Osteoblast (primary cell): ENCODE data around the gene SENP3. TPM values are rescaled to one million over a fixed set of nuclear protein-coding genes. Genes with fewer than 3 reads are reported as not detected.
A peak's percentile ranks its signal among the peaks of the same experiment; 100 is the strongest.

Experiments used
- DNase-seq: peaks from one replicate; pipeline ENCODE4 v3.0.0; 2011; ENCODE audit warnings: low spot score, mixed read lengths; ENCODE audit not compliant: insufficient read length; ENCODE audit errors: missing footprints
- H2AFZ ChIP-seq: 2 replicates; pipeline ENCODE4 v1.6.0; 2011; ENCODE audit warnings: mild to moderate bottlenecking, low read length
- H3K27ac ChIP-seq: 2 replicates; pipeline ENCODE4 v1.5.1; 2011; ENCODE audit warnings: mild to moderate bottlenecking, low read depth, low read length, moderate library complexity
- H3K27me3 ChIP-seq: 2 replicates; pipeline ENCODE4 v1.6.0; 2012; ENCODE audit warnings: mild to moderate bottlenecking, control low read depth, inconsistent platforms, low read length, moderate library complexity; ENCODE audit not compliant: insufficient read depth
- H3K36me3 ChIP-seq: 2 replicates; pipeline ENCODE4 v1.5.1; 2011; ENCODE audit warnings: mild to moderate bottlenecking, low read length, control low read depth, moderate library complexity; ENCODE audit not compliant: insufficient read depth
- H3K4me1 ChIP-seq: 2 replicates; pipeline ENCODE4 v1.5.1; 2011; ENCODE audit warnings: mild to moderate bottlenecking, low read length, control low read depth, moderate library complexity; ENCODE audit not compliant: insufficient read depth
- H3K4me2 ChIP-seq: 2 replicates; pipeline ENCODE4 v1.6.0; 2011; ENCODE audit warnings: mild to moderate bottlenecking, low read length; ENCODE audit not compliant: insufficient read depth
- H3K4me3 ChIP-seq: fragments of 200-600 bp; sonication (generic); 3 replicates; pipeline ENCODE4 v1.5.1; 2012; ENCODE audit warnings: mild to moderate bottlenecking, low read length, inconsistent platforms; ENCODE audit not compliant: insufficient read depth
- H3K79me2 ChIP-seq: 2 replicates; pipeline ENCODE4 v1.6.0; 2012; ENCODE audit warnings: mild to moderate bottlenecking, low read length, control low read depth, inconsistent platforms; ENCODE audit not compliant: insufficient read depth
- H3K9me3 ChIP-seq: 2 replicates; pipeline ENCODE4 v1.5.1; 2011; ENCODE audit warnings: low read depth, low read length, control low read depth
- H4K20me1 ChIP-seq: 2 replicates; pipeline ENCODE4 v1.6.0; 2012; ENCODE audit warnings: mild to moderate bottlenecking, low read length, control low read depth; ENCODE audit not compliant: insufficient read depth
- CTCF ChIP-seq: IDR thresholded peaks from 2 replicates; pipeline ENCODE4 v1.5.1; 2011; ENCODE audit warnings: mild to moderate bottlenecking, low read depth, low read length, moderate library complexity; ENCODE audit errors: extremely low read depth
- total RNA-seq: library from RNA; depleted of rRNA; stranded (reverse); fragments of >200 nt; gene quantifications from 2 replicates; pipeline ENCODE4 v1.2.3, GENCODE V29; 2012

Gene SENP3
- total RNA-seq, 1 donor, result 68.0 TPM

- Histone ChIP-seq H4K20me1 (peaks cover 57% of the 10 kb centered on the region), H2AFZ (no peak overlapping the region), H3K4me3 (no peak overlapping the region), H3K27ac (no peak overlapping the region), H3K4me2 (no peak overlapping the region), H3K4me1 (peaks cover 23% of the 10 kb centered on the region), H3K79me2 (peaks cover 83% of the 10 kb centered on the region), H3K27me3 (no peaks in the 10 kb centered on the region), H3K9me3 (no peaks in the 10 kb centered on the region), H3K36me3 (peaks cover 25% of the 10 kb centered on the region)
- no peak for DNase-seq
- no peak for TF ChIP-seq CTCF
Measured at GRCh38 chr17:7610641-7611040, 48.9 kb downstream of the SENP3 start.

- TF ChIP-seq CTCF, result no peak
- H3K4me1 ChIP-seq, result peaks cover 23% of the 10 kb centered on the region
- no peaks in the 10 kb centered on the region for H3K27me3 ChIP-seq
- H4K20me1 ChIP-seq, result peaks cover 46% of the 10 kb centered on the region
- H3K4me3 ChIP-seq, result peak overlapping the region; percentile 45
- peaks cover 22% of the 10 kb centered on the region for H3K36me3 ChIP-seq
- H3K4me2 ChIP-seq, result peak overlapping the region; percentile 62
- peak overlapping the region; percentile 39 for H3K27ac ChIP-seq
- H3K9me3 ChIP-seq, result no peaks in the 10 kb centered on the region
- H2AFZ ChIP-seq, result no peak overlapping the region
- DNase-seq, result peak; percentile 51
- peaks cover 72% of the 10 kb centered on the region for H3K79me2 ChIP-seq
Measured at GRCh38 chr17:7611635-7612293, 50.0 kb downstream of the SENP3 start.

GRCh38 chr17:7612294-7612640 lies 50.5 kb downstream of the SENP3 start:
- Histone ChIP-seq H3K4me1 (peaks cover 23% of the 10 kb centered on the region), H3K9me3 (no peaks in the 10 kb centered on the region), H4K20me1 (peaks cover 46% of the 10 kb centered on the region), H3K36me3 (peaks cover 22% of the 10 kb centered on the region), H3K27ac (peak overlapping the region; percentile 39), H3K4me3 (peak overlapping the region; percentile 45), H3K27me3 (no peaks in the 10 kb centered on the region), H2AFZ (no peak overlapping the region), H3K4me2 (peak overlapping the region; percentile 62), H3K79me2 (peaks cover 68% of the 10 kb centered on the region)
- DNase-seq, result peak; percentile 73
- TF ChIP-seq CTCF, result no peak

GRCh38 chr17:7613769-7614424 lies 52.2 kb downstream of the SENP3 start:
- H3K4me1 ChIP-seq, result peaks cover 23% of the 10 kb centered on the region
- TF ChIP-seq CTCF, result no peak
- DNase-seq, result peak; percentile 73
- peak overlapping the region; percentile 67 for H3K27ac ChIP-seq
- H3K9me3 ChIP-seq, result no peaks in the 10 kb centered on the region
- no peaks in the 10 kb centered on the region for H3K27me3 ChIP-seq
- peaks cover 52% of the 10 kb centered on the region for H3K79me2 ChIP-seq
- H3K4me2 ChIP-seq, result peak overlapping the region; percentile 80
- H4K20me1 ChIP-seq, result peaks cover 42% of the 10 kb centered on the region
- H2AFZ ChIP-seq, result peak overlapping the region; percentile 26
- peak overlapping the region; percentile 92 for H3K4me3 ChIP-seq
- H3K36me3 ChIP-seq, result peaks cover 17% of the 10 kb centered on the region
